Esophagus mucosa (tissue), 1 donor: Measurements from ENCODE around the gene LIMS2. TPM values are rescaled to one million over a fixed set of nuclear protein-coding genes. Genes with fewer than 3 reads are reported as not detected.
A peak's percentile ranks its signal among the peaks of the same experiment; 100 is the strongest.

Experiments
- ATAC-seq: fragments of 200-7000 bp; cut with Tn5 transposase; one replicate; pipeline ENCODE4 v1.9.1; 2020
- total RNA-seq: library from RNA; stranded (reverse); gene quantifications from one replicate; pipeline ENCODE4 v1.2.4, GENCODE V29; 2023
- donor health status: DM: yes; HTN: yes; CAD: no.

The LIMS2 gene
- total RNA-seq, 1 donor from 2014 or later: 6.0 TPM

- ATAC-seq: no peak
These were observed 78.0 kb downstream of the LIMS2 start for GRCh38 chr2:127597046-127597983.

DNA sequence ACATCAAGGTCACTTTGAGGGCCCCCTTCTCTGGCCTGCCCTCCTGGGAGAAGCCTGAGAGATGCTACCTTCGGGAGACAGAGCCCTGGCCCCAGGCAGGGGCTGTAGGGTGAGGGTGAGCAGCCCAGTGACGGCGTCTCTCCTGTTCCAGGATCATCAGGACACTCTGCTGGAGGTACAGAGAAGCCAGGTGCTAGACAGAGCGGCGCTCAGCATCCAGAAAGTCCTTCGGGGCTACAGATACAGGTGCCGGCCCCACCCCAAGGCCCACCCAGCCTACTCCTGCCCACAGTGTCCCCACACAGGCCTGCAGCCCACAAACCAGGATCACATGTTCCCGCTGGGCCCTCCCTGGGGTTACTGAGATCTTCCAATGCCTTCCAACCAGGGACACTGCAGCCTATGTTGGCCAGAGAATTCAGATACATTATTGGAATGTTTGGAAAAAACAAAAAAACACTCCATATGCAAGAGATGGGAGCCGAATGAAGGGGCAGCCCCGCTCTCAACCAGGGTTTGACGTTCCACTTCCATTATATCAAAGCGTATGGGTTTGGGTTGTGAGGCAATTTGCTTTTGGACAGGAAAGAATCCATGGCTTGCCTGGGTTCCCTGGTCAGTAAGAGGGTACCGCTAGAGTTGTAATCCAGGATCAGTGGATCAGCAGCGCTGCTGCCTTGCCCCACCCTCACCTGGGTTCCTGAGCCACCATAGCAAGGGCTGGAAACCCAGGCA is 78.9 kb downstream of the LIMS2 start:
- no peak for ATAC-seq

GRCh38 chr2:127594116-127594591 is 81.2 kb downstream of the LIMS2 start:
- ATAC-seq: no peak

GRCh38 chr2:127593228-127594115 is 81.9 kb downstream of the LIMS2 start:
- no peak for ATAC-seq

DNA sequence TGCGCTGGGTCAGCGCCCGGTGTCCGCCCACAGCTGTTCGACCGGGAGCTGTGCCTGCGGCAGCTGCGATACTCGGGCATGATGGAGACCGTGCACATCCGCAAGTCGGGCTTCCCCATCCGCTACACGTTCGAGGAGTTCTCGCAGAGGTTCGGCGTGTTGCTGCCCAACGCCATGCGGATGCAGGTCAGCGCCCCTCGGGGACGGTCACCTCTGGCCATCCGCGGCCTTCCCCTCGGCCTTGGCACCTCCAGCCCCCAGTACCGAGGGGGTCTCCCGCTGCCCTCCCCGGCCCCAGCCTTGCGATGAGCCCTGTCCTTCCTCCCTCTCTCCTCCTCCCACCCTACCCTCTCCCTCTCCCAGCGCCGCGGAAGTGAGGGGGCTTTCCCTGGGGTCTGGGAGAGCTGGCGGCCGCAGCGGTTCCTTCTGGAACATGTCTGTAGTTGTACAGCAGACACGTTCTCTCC is 82.5 kb downstream of the LIMS2 start:
- ATAC-seq: peak; percentile 19

DNA sequence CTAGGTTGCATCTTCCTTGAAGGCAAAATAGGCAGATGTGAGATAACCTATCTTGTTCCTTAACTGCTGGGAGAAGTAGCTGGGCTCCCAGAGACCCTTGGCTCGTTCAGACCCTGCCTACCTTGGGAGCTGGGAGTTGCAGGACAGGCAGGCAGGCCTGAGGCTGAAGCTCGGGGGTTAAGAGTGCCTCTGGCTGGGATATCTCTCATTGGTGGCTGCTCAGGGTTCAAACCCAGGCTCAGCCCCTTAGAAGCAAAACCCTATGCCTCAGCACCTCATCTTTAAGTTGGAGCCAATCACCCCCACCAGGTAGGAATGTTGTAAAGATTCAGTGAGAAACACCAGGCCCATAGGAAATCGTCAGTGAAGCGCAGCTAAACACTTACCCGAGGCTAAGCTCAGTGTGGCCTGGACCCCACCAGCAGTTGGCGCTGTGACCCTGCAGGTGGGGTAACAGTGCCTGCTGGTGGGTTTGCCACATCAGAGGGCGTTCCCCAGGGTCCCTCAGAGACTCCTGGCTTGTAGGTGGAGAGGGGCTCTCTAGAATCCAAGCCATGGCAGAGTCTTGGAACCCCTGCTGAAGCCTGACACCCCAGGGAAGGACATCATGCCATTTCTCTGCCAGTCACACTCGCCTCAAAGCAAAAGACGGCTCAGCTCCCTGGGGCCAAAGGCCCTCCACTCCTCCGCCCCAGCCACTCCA is 84.0 kb downstream of the LIMS2 start:
- peak; percentile 71 for ATAC-seq

DNA sequence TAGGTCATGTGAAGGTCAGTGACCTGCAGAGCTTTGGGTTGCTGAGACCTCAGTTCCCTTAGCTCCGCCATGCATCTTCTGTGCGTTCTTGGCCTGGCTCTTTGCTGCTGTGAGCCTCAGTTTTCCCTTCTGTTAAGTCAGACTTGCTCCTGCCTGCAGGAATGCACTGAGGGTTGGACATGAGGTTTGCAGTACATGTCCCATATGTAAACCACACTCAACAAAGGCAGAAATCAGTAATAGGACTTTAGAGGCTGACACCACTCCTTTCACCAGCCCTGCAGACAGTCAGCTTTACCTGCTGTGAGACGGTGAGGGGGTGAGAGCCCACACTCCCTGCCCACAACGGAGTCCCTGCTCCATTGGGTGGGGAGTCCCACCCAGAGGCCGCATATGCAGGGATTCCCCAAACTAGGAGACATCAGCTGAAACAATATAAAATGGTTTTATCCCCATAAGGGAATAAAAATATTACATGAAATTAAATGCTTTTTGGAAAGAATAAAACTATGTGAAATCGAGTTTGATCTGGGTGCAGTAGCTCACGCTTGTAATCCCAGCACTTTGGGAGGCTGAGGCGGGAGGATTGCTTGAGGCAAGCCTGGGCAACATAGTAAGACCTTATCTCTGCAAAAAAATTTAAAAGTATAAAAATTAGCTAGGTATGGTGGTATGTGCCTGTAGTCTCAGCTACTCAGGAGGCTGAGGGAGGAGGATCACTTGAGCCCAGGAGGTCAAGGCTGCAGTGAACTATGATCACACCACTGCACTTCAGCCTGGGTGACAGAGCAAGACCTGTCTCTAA is 84.7 kb downstream of the LIMS2 start:
- no peak for ATAC-seq

- ATAC-seq: no peak
These were observed 85.5 kb downstream of the LIMS2 start for GRCh38 chr2:127589841-127590240.

DNA sequence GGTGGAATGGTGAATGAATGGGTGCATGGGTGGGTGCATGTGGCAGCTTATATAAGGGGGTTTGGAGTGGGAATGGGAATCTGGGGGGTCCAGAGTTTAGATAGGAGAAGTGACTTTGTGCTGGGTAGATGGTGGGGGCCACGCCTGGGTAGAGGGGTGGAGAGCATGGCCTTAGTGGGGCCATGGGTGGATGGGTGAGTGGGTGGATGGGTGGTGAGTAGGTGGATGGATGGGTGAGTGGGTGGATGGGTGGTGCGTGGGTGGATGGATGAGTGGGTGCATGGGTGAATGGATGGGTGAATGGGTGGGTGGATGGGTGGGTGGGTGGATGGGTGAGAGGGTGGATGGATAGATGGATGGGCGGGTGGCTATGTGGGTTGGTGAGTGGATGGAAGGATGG is 86.0 kb downstream of the LIMS2 start:
- no peak for ATAC-seq

Other genes with a start within 250 kb of the LIMS2 start
- 17.7 TPM for gene IWS1, start 149.0 kb downstream of the LIMS2 start, total RNA-seq
- 0.04 TPM for gene MYO7B, start 139.8 kb downstream of the LIMS2 start, total RNA-seq
- not detected for gene GPR17, start 29.4 kb downstream of the LIMS2 start, total RNA-seq
- 3.6 TPM for gene SFT2D3, start 26.0 kb upstream of the LIMS2 start, total RNA-seq
- 38.3 TPM for gene WDR33, start 135.6 kb upstream of the LIMS2 start, total RNA-seq
- gene POLR2D, start 182.6 kb upstream of the LIMS2 start, total RNA-seq: 17.3 TPM
- 8.5 TPM for gene AMMECR1L, start 210.4 kb upstream of the LIMS2 start, total RNA-seq